A549 treated with DMSO at 1 μM for 4 hours (cell line): ENCODE measurements around the gene VEGFD. TPM values are rescaled to one million over a fixed set of nuclear protein-coding genes. Genes with fewer than 3 reads are reported as not detected.

ENCODE experiments used
- total RNA-seq: library from RNA; stranded (reverse); fragments of 200-300 nt; extraction: Qiagen RNA extraction; gene quantifications from 5 replicates; pipeline ENCODE4 v1.2.3, GENCODE V29; 2022; ENCODE audit warnings: low read depth

The VEGFD gene, protein sequence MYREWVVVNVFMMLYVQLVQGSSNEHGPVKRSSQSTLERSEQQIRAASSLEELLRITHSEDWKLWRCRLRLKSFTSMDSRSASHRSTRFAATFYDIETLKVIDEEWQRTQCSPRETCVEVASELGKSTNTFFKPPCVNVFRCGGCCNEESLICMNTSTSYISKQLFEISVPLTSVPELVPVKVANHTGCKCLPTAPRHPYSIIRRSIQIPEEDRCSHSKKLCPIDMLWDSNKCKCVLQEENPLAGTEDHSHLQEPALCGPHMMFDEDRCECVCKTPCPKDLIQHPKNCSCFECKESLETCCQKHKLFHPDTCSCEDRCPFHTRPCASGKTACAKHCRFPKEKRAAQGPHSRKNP
- 0.42 to 0.88 TPM (median 0.53 TPM) in 5 replicates for total RNA-seq

DNA sequence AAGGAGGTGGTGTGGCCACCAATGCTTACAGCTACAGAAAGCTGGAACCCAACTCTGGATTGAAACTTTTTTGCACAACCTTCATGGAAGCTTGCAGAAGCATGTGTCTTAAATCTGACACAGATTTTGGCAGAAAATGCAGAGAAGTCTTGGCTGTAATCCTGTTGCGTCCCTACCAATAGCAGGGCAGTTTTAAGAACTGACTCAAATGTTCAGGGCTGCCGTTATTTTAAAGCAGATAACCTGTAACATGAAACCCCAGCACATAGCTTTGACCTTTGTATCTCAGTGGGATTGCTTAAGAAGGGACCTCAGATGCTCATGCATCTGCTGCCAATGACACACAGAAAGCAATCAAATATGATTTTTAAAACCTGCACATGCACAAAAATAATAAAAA lies at the start of gene VEGFD:
TSS of gene VEGFD (minus strand) at position 110 of the 400 bp plus-strand sequence. CDS start 467 bp downstream, outside the sequence.

DNA sequence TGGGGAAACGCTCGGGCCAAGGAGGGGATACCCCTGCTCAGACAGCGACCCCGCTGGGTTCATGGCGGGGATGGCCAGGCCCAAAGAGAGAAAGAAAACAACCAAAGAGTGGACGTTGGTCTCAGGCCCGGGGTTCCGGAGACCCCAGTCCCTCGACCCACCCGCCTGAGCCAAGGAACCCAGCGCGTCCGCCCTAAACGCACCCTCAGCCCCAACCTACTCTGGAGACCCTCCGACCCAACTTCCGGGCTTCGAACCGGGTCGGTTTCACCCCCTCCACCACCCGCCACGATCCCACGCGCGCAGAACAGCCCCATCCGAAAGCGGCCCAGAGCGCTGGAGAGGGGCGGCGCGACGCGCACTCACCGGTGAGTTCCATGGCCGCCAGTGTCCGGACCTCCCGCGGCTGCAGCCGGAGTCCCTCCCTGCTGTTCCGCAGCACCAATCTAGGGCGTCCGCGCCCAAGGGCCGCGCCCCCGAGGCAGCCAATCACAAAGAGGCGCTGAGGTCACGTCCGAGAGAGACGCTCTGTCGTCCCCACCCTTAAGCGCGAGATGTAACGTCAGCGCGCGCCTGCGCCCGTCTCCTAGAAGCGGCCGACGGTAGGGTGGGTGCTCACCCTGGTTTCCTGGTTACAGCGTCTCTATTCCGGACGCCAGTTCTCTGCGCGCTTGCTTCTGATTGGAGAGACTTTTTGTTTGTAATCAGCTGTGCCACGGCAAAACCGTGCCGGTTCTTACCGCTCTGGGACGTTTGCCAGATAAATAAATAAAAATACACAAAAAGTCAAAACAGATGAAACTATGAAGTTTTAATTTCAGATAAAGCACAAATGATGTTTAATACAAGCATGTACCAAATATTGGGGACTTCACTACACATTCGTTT lies 48.8 kb downstream of the VEGFD start, which contains the start of gene PIGA:
TSS of gene PIGA (minus strand) at position 389 of the 888 bp plus-strand sequence. CDS start 3,593 bp downstream, outside the sequence.

DNA sequence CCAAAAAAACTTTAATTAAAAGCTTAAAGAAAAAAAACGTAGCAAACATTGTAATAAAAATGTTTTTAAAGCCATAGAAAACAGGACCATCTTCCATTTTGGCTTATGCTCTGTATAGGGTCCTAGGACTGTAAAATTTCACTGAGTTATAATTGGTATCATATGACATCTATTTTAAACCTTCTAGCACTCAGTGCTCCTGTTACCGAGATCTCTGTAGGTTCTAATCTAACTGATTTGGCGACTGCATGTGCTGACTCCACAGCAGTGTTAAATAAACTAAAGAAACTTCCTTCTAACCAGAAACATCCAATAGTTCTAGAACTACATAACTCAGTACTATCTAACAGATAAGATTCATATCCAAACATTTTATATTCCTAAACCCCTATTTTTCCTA lies 68.7 kb downstream of the VEGFD start, which contains the start of gene ASB11:
TSS of gene ASB11 (minus strand) at position 132 of the 400 bp plus-strand sequence. CDS start at position 97, 35 bp downstream.

Other genes starting within 250 kb of the VEGFD start
- gene ASB9, start 114.3 kb downstream of the VEGFD start, total RNA-seq, result 21.5 to 25.6 TPM (median 22.1 TPM) in 5 replicates
- gene ASB11, start 68.8 kb downstream of the VEGFD start, total RNA-seq, result not detected in 5 replicates
- gene PIGA, start 48.9 kb downstream of the VEGFD start, total RNA-seq, result 6.6 to 9.9 TPM (median 8.6 TPM) in 5 replicates
- gene PIR, start 108.9 kb upstream of the VEGFD start, total RNA-seq, result 54.2 to 59.9 TPM (median 57.0 TPM) in 5 replicates
- gene BMX, start 116.4 kb upstream of the VEGFD start, total RNA-seq, result not detected in 5 replicates
- gene ACE2, start 216.5 kb upstream of the VEGFD start, total RNA-seq, result 0.06 TPM in 1 of 5 replicates, not detected in the others